GM18907 (cell line): Measurements from ENCODE around the gene TANC1.

Source experiments
- ATAC-seq: cut with Tn5 transposase; IDR thresholded peaks from one replicate; pipeline ENCODE4 v1.9.1; 2021; ENCODE audit warnings: mild to moderate bottlenecking, moderate library complexity; ENCODE audit not compliant: unreplicated experiment

The TANC1 gene

DNA sequence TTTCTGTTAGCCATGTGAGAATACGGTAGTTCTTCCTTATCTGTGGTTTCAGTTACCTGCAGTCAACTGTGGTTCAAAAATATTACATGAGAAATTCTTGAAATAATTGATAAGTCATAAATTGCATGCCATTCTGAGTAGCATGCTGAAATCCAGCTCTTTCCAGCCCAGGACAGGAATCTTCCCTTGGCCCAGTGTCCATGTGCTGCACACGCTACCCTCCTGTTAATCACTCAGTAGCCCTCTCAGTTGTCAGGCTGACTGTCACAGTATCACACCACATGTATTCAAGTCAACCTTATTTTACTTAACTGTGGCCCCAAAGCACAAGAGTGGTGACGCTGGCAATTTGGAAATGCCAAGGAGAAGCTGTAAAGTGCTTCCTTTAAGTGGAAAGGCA is 141.1 kb downstream of the TANC1 start:
- no peak for ATAC-seq

DNA sequence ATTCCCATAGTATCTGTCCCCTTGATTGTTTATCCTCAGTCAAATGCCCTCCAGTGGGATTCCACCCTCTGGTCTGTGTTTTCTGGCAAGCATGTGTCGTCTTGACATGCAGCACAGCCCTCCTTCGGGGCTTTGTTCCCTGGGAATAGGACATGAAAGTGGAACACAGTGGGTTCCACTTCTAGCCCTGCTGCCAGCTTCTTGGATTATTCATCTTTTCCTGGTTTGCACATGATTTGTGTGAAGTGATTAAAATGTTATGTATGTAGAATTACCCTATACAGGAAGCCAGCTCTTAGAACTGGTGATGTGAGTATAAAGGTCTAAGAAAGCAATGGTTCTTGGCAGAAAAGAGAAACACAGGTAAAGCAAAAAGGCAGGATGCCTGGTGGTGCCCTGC is 142.3 kb downstream of the TANC1 start:
- ATAC-seq = no peak

DNA sequence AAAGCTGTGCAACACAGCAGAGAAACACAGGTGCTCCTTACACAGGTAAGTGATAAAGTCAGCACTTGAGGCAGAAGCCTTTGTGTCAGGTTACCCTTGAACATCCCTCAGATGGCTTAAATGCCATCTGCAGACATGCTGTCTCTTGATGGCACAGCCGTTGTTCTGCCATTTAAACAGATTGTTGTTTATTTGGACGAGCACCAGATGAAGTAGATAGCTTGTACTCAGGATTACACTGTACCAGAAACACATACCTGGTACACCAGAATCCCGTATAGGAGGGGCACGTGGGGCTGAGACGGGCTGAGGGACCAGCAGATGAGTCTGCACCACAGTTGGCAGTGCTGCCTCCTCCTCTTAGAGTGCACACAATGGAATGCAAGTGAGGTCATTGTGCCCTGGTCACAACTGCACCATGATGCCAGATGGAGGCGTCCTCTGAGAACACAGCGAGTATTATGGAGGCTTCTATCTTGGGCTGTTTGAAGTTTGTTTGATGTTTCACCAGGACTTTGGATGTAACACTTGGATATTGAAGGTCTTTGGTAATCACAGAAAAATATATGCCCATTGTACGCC is 143.0 kb downstream of the TANC1 start:
- no peak for ATAC-seq

DNA sequence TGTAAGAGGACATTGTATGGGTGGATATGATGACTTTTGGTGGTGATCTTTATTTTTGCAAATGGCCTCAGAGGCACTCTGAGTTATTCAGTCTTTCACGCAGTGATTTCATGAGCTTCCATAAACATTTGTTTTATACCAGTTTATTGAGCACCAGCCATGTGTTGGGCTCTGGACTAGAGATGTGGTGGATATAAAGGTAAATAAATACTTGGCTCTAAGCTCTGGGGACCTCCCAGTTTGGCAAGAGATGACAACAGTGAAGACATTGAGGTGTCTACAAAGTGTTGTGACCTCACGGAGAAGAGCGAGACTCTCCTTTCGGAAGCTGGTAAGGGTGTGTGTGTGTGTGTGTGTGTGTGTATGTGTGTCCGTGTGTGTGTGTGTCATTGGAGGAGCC is 146.4 kb downstream of the TANC1 start:
- no peak for ATAC-seq

DNA sequence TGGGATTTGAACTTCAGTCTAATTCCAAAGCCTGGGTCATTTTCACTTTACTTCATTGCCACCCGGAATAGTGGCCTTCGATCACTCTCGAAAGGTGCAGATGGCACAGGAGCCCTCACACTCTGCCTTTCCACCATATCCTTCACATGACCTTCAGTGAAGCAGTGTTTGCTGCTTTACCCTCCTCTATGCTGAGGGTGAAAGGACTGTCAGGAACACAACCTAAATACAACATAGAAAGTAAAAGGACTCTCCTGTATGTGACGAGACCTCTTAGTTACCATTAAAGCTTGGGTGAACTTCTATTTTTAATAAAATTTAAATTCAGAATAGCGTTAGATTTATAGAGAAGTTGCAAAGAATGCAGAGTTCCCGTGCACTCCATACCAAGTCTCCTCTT is 148.5 kb downstream of the TANC1 start:
- ATAC-seq = no peak

DNA sequence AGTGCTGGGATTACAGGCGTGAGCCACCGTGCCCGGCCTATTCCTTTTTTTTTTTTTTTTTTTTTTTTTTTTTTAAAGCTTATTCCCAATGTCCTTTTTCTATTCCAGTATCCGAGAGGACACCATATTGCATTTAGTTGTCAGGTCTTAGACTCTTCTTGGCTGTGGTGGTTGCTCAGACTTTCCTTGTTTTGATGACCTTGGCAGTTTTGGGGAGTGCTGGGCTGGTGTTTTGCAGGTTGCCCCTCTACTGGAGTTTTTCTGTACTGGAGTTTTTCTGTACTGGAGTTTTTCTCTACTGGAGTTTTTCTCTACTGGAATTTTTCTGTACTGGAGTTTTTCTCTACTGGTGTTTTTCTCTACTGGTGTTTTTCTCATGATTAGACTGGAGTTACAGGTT is 149.2 kb downstream of the TANC1 start:
- ATAC-seq = no peak

DNA sequence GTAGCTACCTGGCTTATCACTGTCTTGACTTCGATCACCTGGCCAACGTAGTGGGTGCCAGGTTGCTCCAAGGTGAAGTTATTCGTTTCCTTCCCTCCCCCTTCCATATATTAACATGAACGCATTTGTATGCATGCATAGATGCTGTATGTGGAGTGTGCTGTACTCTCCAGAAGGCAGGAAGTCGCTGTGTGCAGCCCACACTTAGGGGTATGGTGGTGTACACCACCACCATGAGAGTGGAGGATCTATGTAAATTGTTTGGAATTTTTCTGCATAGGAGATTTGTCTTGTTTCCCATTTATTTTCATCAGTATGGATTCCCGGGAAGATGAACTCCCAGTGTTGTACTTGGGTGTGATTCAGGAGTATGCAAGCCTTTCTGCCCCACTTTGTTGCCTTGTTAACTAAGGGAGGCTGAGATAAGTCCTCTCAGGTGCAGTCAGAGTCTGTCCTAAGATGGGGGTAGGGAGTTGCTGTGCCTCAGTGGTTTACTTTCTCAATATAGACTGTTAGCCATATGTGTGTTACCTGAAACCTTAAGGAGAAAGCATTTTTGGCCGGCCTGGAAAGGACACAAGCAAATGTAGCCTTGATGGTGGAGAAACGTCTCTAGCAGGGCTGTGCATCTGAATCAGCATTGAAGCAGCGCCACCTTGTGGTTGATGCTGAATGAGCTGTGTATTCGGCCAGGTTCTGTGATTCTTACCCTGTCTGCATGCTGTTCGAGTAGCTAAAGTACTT is 149.8 kb downstream of the TANC1 start:
- peak; percentile 92 for ATAC-seq

DNA sequence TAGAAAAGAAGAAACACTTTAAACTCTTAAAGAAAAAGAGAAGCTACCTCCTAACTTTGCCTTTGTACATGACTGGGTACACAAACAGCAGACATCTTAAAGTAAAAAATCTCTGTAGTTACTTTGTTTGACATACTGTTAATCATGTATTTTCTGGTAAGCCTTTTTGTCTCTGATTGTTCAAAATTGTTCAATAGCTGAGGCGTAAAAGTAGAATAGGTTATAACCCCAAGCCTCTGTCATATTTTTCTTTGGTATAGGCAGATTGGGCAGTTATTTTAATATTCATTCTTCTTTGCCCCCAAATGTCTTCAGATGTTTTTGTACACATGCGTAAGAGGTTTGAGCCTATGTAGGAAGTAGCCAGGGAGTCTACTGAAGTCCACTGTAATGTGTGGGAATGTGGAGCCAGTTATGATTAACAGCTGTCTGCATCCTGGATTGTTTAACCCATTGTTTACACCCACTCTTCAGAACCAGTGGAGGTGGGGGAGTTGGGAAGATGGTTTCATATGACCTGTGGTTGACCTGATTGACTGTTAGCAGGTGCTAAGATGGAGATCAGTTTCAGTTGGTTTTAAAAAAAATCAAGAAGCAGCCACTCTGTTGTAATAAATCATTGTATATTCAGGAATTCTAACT is 150.5 kb downstream of the TANC1 start:
- ATAC-seq = no peak

DNA sequence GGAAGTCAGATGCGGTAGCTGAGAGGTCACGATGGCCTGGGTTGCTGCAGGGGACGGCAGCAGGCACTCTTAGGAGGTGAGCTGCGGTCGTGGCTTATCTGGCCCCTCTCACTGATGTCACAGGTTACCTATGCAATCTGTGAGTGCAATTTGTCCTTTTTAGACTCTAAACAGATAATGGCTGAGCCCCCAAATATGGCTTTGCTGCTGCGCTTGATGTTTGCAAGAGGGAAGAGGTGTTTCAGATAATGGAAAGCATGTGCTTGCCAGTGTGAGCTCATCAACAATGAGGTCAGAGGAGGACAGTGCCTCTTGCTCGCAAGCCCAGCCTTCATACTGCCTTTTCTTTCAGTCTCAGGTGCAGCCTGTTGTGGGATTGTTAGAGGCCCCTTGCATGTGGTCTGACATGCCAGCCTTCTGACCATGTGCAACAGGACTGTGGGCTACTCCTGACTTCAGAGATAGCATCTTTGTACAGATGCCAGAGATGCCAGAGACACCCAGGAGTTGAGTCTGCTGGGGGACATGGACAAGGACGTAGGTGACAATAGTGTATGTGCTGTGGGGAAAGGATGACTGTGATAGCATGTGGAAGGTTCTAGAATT is 151.3 kb downstream of the TANC1 start:
- no peak for ATAC-seq

DNA sequence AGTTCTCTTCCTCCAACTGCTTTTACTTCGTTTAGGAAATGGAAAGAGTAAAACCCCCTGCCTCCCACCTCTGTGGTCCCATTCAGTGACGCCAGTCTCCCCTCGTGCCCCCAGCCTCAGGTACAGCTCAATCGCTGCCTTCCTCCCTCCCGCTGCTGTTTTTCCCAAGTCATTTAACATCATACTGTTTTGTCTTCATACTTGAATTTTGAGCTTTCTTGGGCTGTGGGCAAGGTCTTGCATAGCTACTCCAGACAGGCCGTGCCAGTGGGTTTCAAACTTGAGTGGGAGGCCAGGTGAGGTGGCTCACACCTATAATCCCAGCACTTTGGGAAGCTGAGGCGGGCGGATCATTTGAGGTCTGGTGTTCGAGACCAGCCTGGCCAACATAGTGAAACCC is 155.3 kb downstream of the TANC1 start:
- ATAC-seq = no peak

DNA sequence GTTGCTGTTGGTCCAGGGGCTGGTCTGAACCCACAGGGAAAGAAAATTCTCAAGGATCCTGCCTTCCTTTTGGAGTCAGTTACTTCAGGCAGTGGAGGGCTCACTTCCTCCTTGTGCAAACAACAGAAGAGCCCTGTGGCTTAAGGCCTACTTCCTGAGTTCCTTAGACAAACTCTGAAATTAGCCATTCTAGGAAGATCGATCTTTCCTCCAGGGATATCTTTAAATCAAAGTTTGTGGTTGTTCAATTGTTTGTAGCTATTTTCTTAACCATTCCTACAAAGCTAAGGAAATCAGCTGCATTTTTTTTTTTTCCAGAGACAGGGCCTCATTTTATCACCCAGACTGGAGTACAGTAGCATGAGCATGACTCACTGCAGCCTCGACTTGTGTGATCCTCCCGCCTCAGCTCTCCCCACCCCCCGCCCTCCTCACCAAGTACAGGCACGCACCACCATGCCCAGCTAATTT is 156.0 kb downstream of the TANC1 start:
- no peak for ATAC-seq

DNA sequence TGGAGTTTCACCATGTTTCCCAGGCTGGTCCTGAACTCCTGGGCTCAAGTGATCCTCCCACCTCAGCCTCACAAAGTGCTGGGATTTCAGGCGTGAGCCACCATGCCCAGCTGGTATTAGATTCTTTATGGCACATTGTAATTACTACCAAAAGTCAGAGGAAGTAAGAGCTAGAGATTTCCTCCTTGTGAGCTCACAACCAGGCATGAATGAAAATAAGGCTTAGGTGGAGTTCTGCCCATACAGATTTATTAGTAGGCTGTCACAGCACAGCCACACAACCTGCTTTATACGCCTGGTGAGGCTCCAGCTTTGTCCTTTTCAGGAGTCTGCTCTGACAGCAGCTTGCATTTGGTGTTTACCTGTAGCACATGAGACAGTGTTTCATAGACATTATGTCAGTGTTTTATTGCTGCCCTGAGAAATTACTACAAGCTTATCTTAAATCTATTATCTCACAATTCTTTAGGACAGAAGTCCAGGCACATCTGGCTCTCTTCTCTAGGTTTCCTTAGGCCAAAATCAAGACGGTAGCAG is 156.6 kb downstream of the TANC1 start:
- ATAC-seq = no peak

DNA sequence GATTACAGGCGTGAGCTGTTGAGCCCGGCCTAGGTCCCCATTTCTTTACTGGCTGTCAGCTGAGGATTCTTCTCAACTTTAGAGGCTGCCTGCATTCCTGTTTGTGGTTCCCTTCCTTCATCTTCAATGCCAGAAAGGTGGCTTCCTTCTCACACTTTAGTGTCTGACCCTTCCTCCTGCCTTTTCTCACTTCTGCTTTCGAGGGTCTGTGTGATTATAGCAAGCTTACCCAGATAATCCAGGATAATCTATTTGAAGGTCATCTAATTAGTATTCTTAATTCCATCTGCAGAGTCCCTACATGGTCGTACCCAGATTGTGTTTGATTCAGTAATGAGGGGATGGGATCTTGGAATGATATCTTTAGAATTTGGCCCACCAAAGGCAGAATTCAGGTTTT is 157.4 kb downstream of the TANC1 start:
- no peak for ATAC-seq

DNA sequence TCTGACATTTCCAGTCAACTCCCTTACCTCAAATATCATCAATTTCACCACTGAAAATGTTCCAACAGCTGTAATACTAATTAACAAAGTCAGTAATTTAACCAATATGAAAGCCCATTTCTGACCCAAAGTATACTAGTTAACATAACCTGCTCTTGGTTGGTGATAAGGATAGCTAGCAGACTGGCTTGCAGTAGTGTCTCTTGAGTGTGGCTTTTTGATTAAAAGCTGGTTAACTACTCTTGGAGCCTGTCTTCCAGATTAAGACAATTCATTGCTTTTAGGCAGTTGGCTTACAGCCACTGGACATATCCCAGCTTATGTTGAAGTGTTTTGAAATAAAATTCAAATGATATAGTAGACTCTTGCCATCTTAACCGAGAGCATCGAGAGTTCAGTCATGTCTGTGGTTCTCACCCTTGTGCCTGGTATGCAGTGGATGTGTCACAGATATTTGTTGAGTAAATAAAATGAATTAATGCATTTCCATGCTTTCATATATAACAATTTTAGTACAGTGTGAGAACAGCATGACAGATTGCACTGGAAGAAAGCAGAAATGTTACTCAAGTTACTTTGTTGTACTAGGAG is 158.1 kb downstream of the TANC1 start:
- no peak for ATAC-seq

DNA sequence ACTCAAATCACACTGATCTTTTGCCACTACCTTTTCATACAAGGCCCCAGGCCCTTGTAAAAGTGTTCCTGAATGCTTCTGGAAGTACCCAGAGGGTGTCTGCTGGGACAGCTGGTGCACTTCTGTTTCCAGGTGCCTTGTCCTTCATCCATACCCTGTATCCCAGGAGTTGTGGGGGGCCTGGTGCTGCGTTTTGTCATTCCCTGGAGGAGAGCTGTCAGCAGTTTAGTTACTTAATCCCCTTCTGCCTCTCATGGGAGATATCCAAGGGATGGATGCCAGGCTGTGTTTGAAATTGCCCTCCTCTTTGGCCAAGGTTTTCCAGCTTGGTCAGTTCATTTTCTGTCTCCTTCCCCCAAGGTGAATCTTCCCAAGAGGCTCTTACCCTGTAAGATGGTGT is 159.8 kb downstream of the TANC1 start:
- no peak for ATAC-seq

DNA sequence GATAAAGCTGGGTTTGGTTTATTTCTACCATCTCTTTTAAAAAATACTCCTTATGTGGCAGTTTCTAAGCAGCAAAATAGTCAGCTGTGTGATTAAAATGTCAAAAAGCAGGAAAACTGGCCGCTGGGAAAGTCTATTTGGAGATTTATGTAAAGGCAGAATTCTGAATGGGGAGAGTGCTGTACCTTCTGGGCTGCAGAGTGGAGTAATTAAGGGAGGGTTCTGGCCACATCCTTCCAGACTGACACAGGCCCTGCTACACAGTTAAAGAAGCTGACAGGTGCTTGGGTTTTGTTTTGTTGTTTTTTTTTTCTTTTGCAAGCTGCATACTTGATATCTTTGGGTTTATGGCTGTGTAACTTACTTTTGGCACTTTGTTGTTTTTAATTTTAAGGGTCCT is 160.8 kb downstream of the TANC1 start:
- ATAC-seq = no peak

DNA sequence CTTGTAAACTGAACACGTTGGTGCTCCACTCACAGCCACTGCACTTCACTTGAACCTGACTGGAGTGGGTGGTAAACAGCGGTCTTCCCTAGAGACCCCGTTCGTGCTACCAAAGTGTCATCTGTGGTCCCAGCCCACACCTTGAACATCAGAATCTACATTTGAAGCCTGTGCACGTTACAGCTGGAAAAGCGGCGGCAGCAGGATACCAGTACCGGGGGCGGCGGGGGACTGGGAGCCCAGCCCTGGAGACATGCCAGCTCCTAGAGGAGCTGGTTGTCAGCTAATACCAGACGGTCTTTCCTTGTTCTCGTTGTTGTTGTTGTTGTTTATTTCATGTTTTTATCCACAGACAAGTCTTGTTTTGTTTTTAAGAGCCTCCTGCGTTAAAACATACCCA is 161.4 kb downstream of the TANC1 start:
- no peak for ATAC-seq

DNA sequence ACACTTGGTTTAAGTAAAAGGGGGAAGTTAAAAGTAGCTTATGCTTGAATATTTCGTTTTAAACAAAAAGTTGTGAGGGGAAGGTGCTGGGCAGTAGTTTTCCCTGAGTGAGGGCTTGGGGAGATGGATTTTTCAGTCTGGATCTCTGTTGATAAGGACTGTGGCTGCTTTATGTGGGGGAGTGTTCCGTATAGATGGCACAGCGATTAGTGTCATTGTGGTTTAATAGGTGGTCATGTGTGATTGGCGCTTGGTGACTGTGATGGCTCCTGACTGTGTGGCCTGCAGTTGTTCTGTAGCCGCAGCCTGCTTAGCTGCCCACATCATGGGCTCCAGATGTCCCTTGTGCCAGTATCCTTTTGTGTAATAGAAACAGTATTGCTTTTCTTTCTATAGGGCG is 161.9 kb downstream of the TANC1 start:
- ATAC-seq = no peak

DNA sequence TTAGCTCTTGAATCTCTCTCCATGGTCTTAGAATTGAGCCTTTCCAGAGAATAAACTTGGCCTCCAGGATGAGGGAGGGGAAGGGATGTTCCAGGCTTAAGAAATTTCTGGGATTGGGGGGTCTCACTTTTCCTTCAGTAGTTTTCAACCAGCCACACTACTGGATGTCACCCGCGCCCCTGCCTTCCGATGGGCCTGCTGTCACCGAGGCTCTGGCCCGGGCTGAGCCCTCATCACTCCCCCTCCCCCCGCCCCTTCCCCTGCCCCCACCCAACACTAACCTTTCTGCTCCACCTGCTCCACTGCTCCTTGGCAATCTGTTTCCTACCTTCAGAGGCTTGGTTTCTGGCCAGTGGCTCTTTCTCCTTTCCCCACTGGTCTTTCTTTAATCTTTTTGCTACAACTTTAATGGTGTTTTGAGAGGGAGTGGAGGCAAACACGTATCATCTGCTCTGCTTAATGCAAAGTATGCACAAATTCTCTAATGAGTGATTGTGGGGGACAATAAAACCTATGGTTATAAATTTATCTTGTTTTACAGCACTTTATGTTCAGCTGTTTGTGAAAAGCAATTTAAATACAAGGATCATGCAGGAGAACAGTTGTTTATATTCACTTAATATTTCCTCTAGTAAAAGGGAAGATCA is 162.9 kb downstream of the TANC1 start:
- ATAC-seq = no peak

DNA sequence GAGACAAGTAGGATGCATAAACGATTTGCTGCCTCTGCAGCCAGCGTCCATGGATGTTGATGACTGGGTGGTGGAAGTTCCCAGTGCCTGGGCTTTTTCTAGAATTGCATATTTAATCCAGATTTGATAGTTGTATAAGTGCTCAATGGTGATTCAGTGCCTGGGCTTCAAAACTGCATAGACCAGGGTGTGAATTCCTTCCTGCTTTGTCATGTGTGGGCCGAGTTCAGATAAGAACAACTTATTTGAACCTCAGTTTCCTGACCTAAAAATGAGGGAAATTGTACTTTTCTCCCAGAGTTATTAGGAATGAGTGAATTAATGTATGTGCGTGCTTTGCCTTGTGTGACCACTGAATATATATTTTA is 163.5 kb downstream of the TANC1 start:
- ATAC-seq = no peak

DNA sequence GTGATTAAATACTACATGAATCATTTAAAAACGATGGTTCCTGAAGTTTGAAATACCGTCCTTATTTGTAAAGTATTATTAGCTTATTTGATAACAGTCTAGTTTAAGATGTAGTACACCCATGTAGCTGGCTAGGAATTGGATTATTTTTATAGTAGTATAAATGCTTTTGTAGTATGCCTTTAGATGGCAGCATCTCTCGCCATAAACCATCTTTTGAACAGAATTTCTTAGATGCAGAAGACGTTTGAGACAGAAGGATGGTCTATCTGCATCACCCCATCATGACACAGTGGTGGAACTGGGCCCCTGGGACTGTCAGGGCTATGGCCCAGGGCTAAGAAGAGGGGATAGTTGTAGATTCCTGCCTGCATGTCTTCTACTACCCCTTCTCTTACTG is 165.4 kb downstream of the TANC1 start:
- ATAC-seq = no peak
